Measurements from ENCODE around the gene PRR30. TPM values are rescaled to one million over a fixed set of nuclear protein-coding genes. Genes with fewer than 3 reads are reported as not detected.

PRR30 gene
- total RNA-seq, 1 donor from 2014 or later = not detected

DNA sequence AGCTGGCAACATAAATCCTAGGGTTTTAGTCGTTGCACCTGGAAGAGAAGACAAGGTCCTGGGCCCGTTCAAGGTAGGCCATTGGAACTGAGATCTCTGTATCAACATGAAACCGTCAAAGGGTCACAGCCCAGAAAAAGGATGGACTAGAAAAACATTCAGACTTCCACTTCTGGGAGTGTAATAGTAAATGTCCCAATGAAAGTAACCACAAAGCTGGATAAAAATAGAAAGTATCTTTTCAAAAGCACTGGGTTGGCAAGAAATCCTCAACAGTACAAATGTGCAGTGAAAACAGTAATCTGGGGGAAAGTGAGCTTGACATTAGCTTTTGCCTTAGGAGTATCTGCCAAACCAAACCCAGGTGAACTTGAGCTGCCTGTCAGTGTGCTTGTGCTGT is 33.2 kb downstream of the PRR30 start:
- no peak overlapping the region for H3K27ac Mint-ChIP-seq (ENCODE audit: unreplicated experiment)
- no peaks in the 10 kb centered on the region for H3K4me1 Mint-ChIP-seq (ENCODE audit: unreplicated experiment)
- H3K27me3 Mint-ChIP-seq (ENCODE audit: unreplicated experiment) = peaks cover 2% of the 10 kb centered on the region
- H3K4me3 Mint-ChIP-seq (ENCODE audit: unreplicated experiment) = no peak overlapping the region
- TF ChIP-seq, protein P1, sequence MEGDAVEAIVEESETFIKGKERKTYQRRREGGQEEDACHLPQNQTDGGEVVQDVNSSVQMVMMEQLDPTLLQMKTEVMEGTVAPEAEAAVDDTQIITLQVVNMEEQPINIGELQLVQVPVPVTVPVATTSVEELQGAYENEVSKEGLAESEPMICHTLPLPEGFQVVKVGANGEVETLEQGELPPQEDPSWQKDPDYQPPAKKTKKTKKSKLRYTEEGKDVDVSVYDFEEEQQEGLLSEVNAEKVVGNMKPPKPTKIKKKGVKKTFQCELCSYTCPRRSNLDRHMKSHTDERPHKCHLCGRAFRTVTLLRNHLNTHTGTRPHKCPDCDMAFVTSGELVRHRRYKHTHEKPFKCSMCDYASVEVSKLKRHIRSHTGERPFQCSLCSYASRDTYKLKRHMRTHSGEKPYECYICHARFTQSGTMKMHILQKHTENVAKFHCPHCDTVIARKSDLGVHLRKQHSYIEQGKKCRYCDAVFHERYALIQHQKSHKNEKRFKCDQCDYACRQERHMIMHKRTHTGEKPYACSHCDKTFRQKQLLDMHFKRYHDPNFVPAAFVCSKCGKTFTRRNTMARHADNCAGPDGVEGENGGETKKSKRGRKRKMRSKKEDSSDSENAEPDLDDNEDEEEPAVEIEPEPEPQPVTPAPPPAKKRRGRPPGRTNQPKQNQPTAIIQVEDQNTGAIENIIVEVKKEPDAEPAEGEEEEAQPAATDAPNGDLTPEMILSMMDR (IDR thresholded peaks at IDR 0.05; ENCODE audit: unreplicated experiment) = no peak
- H3K36me3 Mint-ChIP-seq (ENCODE audit: low read depth, unreplicated experiment) = no peaks in the 10 kb centered on the region
- DNase-seq (ENCODE audit: low spot score) = no peak
- no peaks in the 10 kb centered on the region for H3K9me3 Mint-ChIP-seq (ENCODE audit: unreplicated experiment)

GRCh38 chr2:27102329-27102728 is 36.9 kb downstream of the PRR30 start:
- TF ChIP-seq, protein P1 (IDR thresholded peaks at IDR 0.05; ENCODE audit: unreplicated experiment) = no peak
- no peak for DNase-seq (ENCODE audit: low spot score)

DNA sequence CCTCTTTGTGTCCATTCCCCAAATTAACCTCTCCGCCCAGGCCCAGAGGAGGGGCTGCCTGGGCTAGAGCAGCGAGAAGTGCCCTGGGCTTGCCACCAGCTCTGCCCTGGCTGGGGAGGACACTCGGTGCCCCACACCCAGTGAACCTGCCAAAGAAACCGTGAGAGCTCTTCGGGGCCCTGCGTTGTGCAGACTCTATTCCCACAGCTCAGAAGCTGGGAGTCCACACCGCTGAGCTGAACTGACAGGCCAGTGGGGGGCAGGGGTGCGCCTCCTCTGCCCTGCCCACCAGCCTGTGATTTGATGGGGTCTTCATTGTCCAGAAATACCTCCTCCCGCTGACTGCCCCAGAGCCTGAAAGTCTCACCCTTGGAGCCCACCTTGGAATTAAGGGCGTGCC is 39.2 kb downstream of the PRR30 start:
- no peak for DNase-seq (ENCODE audit: low spot score)
- no peak overlapping the region for H3K4me3 Mint-ChIP-seq (ENCODE audit: unreplicated experiment)
- H3K4me1 Mint-ChIP-seq (ENCODE audit: unreplicated experiment) = peaks cover 4% of the 10 kb centered on the region
- no peaks in the 10 kb centered on the region for H3K9me3 Mint-ChIP-seq (ENCODE audit: unreplicated experiment)
- no peaks in the 10 kb centered on the region for H3K36me3 Mint-ChIP-seq (ENCODE audit: low read depth, unreplicated experiment)
- H3K27ac Mint-ChIP-seq (ENCODE audit: unreplicated experiment) = no peak overlapping the region
- H3K27me3 Mint-ChIP-seq (ENCODE audit: unreplicated experiment) = peaks cover 9% of the 10 kb centered on the region
- TF ChIP-seq, protein P1 (IDR thresholded peaks at IDR 0.05; ENCODE audit: unreplicated experiment) = no peak

More at GRCh38 chr2:27102329-27102728, 36.9 kb downstream of the PRR30 start:
- no peak overlapping the region for H3K27ac Mint-ChIP-seq (ENCODE audit: unreplicated experiment)
- H3K4me1 Mint-ChIP-seq (ENCODE audit: unreplicated experiment) = no peaks in the 10 kb centered on the region
- H3K9me3 Mint-ChIP-seq (ENCODE audit: unreplicated experiment) = no peaks in the 10 kb centered on the region
- H3K36me3 Mint-ChIP-seq (ENCODE audit: low read depth, unreplicated experiment) = no peaks in the 10 kb centered on the region
- no peak overlapping the region for H3K4me3 Mint-ChIP-seq (ENCODE audit: unreplicated experiment)
- peaks cover 4% of the 10 kb centered on the region for H3K27me3 Mint-ChIP-seq (ENCODE audit: unreplicated experiment)

- Mint-ChIP-seq H3K9me3 (ENCODE audit: unreplicated experiment) (no peaks in the 10 kb centered on the region), H3K36me3 (ENCODE audit: low read depth, unreplicated experiment) (no peaks in the 10 kb centered on the region), H3K27ac (ENCODE audit: unreplicated experiment) (no peak overlapping the region), H3K27me3 (ENCODE audit: unreplicated experiment) (peaks cover 9% of the 10 kb centered on the region), H3K4me3 (ENCODE audit: unreplicated experiment) (no peak overlapping the region), H3K4me1 (ENCODE audit: unreplicated experiment) (peaks cover 4% of the 10 kb centered on the region)
- TF ChIP-seq, protein P1 (IDR thresholded peaks at IDR 0.05; ENCODE audit: unreplicated experiment) = no peak
- no peak for DNase-seq (ENCODE audit: low spot score)
Measured at GRCh38 chr2:27099334-27099955, 39.8 kb downstream of the PRR30 start.

GRCh38 chr2:27097341-27097740 is 41.9 kb downstream of the PRR30 start:
- Mint-ChIP-seq H3K36me3 (ENCODE audit: low read depth, unreplicated experiment) (no peaks in the 10 kb centered on the region), H3K4me1 (ENCODE audit: unreplicated experiment) (peaks cover 9% of the 10 kb centered on the region), H3K9me3 (ENCODE audit: unreplicated experiment) (no peaks in the 10 kb centered on the region), H3K27ac (ENCODE audit: unreplicated experiment) (no peak overlapping the region), H3K4me3 (ENCODE audit: unreplicated experiment) (no peak overlapping the region), H3K27me3 (ENCODE audit: unreplicated experiment) (peaks cover 11% of the 10 kb centered on the region)
- TF ChIP-seq, protein P1 (IDR thresholded peaks at IDR 0.05; ENCODE audit: unreplicated experiment) = no peak
- DNase-seq (ENCODE audit: low spot score) = no peak

All from endothelial cell (in vitro differentiated cells).